Measurements from ENCODE around the gene GAPVD1. TPM values are rescaled to one million over a fixed set of nuclear protein-coding genes. Genes with fewer than 3 reads are reported as not detected.

Gene GAPVD1
- total RNA-seq, 4 donors from 2014 or later = 43.6 to 80.9 (median 65.6) TPM

DNA sequence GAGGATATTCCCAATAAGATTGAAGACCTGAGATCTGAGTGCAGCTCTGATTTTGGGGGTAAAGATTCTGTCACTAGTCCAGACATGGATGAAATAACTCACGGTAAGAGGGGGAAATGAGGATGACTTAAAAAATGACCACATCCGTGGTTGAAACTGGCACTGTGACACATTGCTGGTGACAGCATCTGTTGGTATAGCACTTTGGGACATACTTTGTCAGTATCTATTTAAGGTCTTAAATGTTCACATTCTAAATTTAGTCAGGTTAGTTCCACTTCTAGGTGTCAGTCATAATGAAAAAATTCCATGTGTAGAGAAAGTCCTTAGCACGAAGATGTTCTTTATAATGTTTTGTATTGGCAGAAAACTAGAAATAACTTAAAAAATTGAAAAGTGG, 70.9 kb downstream of the GAPVD1 start:
- H3K36me3 ChIP-seq = peaks cover 0 to 74% (median 0%) of the 10 kb centered on the region in 3 donors
- no peaks in the 10 kb centered on the region for H3K9me3 ChIP-seq
- H3K27me3 ChIP-seq = no peaks in the 10 kb centered on the region
- DNase-seq = no peak
- no peak overlapping the region for H3K27ac ChIP-seq
- TF ChIP-seq, protein P1, sequence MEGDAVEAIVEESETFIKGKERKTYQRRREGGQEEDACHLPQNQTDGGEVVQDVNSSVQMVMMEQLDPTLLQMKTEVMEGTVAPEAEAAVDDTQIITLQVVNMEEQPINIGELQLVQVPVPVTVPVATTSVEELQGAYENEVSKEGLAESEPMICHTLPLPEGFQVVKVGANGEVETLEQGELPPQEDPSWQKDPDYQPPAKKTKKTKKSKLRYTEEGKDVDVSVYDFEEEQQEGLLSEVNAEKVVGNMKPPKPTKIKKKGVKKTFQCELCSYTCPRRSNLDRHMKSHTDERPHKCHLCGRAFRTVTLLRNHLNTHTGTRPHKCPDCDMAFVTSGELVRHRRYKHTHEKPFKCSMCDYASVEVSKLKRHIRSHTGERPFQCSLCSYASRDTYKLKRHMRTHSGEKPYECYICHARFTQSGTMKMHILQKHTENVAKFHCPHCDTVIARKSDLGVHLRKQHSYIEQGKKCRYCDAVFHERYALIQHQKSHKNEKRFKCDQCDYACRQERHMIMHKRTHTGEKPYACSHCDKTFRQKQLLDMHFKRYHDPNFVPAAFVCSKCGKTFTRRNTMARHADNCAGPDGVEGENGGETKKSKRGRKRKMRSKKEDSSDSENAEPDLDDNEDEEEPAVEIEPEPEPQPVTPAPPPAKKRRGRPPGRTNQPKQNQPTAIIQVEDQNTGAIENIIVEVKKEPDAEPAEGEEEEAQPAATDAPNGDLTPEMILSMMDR (IDR thresholded peaks at IDR 0.05) = no peak
- TF ChIP-seq POLR2A (IDR thresholded peaks at IDR 0.05) = no peak
- H3K4me3 ChIP-seq = no peak overlapping the region
- no peaks in the 10 kb centered on the region for H3K4me1 ChIP-seq

DNA sequence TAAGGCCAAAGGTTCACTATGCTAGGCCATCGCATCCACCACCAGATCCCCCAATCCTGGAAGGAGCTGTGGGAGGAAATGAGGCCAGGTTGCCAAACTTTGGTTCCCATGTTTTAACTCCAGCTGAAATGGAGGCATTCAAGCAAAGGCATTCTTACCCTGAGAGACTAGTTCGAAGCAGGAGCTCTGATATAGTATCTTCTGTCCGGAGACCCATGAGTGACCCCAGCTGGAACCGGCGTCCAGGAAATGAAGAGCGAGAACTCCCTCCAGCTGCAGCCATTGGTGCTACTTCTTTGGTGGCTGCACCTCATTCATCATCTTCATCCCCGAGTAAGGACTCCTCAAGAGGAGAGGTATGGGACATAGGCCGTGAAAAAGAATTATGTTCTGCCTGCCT, 75.6 kb downstream of the GAPVD1 start:
- Histone ChIP-seq H3K27me3 (no peaks in the 10 kb centered on the region), H3K36me3 (peaks cover 0 to 75% (median 0%) of the 10 kb centered on the region in 3 donors), H3K4me1 (no peaks in the 10 kb centered on the region), H3K9me3 (no peaks in the 10 kb centered on the region), H3K4me3 (no peak overlapping the region), H3K27ac (no peak overlapping the region)
- TF ChIP-seq POLR2A (IDR thresholded peaks at IDR 0.05) = no peak
- TF ChIP-seq, protein P1 (IDR thresholded peaks at IDR 0.05) = no peak
- no peak for DNase-seq

DNA sequence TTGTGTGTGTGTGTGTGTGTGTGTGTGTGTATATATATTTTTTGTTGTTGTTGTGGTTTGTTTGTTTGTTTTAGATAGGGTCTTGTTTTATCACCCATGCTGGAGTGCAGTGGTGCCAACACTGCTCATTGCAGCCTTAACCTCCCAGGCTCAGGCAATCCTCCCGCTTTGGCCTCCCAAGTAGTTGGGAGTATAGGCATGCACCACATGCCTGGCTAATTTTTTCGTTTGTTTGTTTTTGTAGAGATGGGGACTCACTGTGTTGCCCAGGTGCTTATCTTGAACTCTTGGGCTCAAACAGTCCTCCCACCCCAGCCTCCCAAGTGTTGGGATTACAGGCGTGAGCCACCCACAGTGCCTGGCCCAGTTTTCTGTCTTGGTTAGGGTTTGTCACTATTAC, 77.3 kb downstream of the GAPVD1 start:
- Histone ChIP-seq H3K27ac (no peak overlapping the region), H3K4me3 (no peak overlapping the region), H3K27me3 (no peaks in the 10 kb centered on the region), H3K9me3 (no peaks in the 10 kb centered on the region), H3K36me3 (peaks cover 0 to 63% (median 0%) of the 10 kb centered on the region in 3 donors), H3K4me1 (no peaks in the 10 kb centered on the region)
- DNase-seq = no peak
- TF ChIP-seq POLR2A (IDR thresholded peaks at IDR 0.05) = no peak
- TF ChIP-seq, protein P1 (IDR thresholded peaks at IDR 0.05) = no peak

DNA sequence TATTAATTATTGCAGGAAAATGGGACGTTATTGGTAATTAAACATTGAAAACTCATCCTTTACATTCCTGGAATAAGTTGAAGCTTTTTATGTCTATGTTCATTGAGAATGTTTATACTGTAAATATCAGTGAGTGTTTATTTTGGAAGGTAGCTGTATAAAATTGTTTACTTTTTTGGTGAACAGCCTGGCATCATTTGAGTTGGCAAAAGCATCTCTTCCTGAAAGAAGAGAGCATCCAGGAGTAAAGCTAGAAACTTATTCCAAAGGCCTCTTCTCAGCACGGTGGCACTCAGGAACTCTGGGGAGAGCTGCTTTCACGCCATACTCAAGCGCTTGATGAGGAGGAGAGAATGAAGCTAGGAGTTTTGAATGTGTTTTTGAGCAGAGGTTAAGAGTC, 79.9 kb downstream of the GAPVD1 start:
- TF ChIP-seq, protein P1 (IDR thresholded peaks at IDR 0.05) = no peak
- TF ChIP-seq POLR2A (IDR thresholded peaks at IDR 0.05) = no peak
- no peak overlapping the region for H3K27ac ChIP-seq
- DNase-seq = no peak
- H3K9me3 ChIP-seq = no peaks in the 10 kb centered on the region
- H3K4me3 ChIP-seq = no peak overlapping the region
- no peaks in the 10 kb centered on the region for H3K4me1 ChIP-seq
- H3K36me3 ChIP-seq = peaks cover 0 to 51% (median 0%) of the 10 kb centered on the region in 3 donors
- no peaks in the 10 kb centered on the region for H3K27me3 ChIP-seq

DNA sequence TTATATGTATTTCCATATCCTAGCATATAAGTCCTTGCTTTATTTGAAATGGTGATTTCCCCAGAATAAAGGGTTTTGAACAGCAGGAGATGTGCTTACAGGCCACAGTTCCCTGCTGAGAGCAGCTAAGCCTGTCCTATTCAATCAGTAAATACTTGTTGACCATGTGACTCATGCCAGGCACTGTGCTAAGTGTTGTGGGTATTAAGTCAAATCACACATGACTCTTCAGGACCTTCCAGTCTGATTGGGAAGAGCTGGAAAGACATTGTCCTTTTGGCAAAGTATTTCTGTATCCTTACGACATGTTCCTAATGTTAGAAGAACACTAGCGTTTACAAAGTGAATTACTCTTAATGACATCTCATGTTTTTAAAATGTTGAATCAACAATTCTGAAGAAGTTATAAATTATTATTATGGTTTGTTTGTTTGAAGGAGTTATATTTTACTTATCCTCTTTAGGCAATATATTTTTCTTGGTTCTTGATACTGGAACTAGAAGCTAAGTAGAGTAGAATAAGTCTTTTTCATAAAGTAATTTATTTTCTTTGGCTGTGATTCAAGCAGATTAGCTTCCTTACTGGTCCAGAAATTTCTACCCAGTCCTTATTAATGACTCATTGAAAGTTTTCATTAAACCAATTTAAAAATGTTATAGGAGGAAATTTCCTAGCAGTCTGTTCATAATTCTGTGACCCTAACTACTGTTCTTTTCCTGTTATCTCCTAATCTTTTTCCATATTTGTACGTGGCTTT, 82.1 kb downstream of the GAPVD1 start:
- Histone ChIP-seq H3K27ac (no peak overlapping the region), H3K36me3 (peaks cover 0 to 55% (median 0%) of the 10 kb centered on the region in 3 donors), H3K4me1 (no peaks in the 10 kb centered on the region), H3K27me3 (no peaks in the 10 kb centered on the region), H3K4me3 (no peak overlapping the region), H3K9me3 (no peaks in the 10 kb centered on the region)
- no peak for TF ChIP-seq POLR2A (IDR thresholded peaks at IDR 0.05)
- TF ChIP-seq, protein P1 (IDR thresholded peaks at IDR 0.05) = no peak
- DNase-seq = no peak
